H1 (cell line): ENCODE results near the gene SELENOO. TPM values are rescaled to one million over a fixed set of nuclear protein-coding genes. Genes with fewer than 3 reads are reported as not detected.

Source experiments
- CTCF ChIA-PET: fragments of 300-600 bp; sonication (Branson Sonifier 250); formaldehyde crosslinking; loops from one replicate; lab custom pipeline; 2021; ENCODE audit not compliant: partially characterized antibody; lab: Charles Lee
- POLR2A ChIA-PET: fragments of 300-600 bp; sonication (Branson Sonifier 250); formaldehyde crosslinking; loops from one replicate; lab custom pipeline; 2021; ENCODE audit warnings: inconsistent platforms; ENCODE audit not compliant: partially characterized antibody; lab: Charles Lee
- DNase-seq, 2 experiments: peaks; one replicate each; pipeline versions ENCODE4 v3.0.0 to v3.0.0-alpha.2; 2010 to 2022; ENCODE audit warnings: low spot score in 2 of 2, low read depth in 1 of 2, mixed read lengths in 1 of 2
- FAIRE-seq: peaks from 2 replicates; lab custom pipeline; 2011; peaks lifted over from hg19 to GRCh38; lab: Jason Lieb, UNC
- H2AFZ ChIP-seq: 2 replicates; pipeline ENCODE4 v1.8.1; 2012; ENCODE audit warnings: low read length, inconsistent platforms
- H2AK5ac ChIP-seq: 2 replicates; pipeline ENCODE4 v1.6.1; 2013; ENCODE audit warnings: low read depth, low read length
- H2BK120ac ChIP-seq: replicated peaks from 2 replicates; pipeline ENCODE3; 2013; ENCODE audit warnings: low read depth, low read length, inconsistent platforms
- H2BK12ac ChIP-seq: 2 replicates; pipeline ENCODE4 v1.6.1; 2013; ENCODE audit warnings: low read depth, low read length
- H2BK15ac ChIP-seq: 2 replicates; pipeline ENCODE4 v1.6.1; 2013; ENCODE audit warnings: low read length
- H2BK20ac ChIP-seq: 2 replicates; pipeline ENCODE4 v1.6.1; 2013; ENCODE audit warnings: low read length
- H2BK5ac ChIP-seq: 2 replicates; pipeline ENCODE4 v1.6.1; 2013; ENCODE audit warnings: low read depth, low read length
- H3K14ac ChIP-seq: 2 replicates; pipeline ENCODE4 v1.6.1; 2013; ENCODE audit warnings: inconsistent platforms; ENCODE audit not compliant: insufficient read length
- H3K18ac ChIP-seq: 2 replicates; pipeline ENCODE4 v1.6.1; 2013; ENCODE audit warnings: low read length; ENCODE audit errors: extremely low read depth
- H3K23ac ChIP-seq: 2 replicates; pipeline ENCODE4 v1.6.1; 2013; ENCODE audit warnings: inconsistent platforms; ENCODE audit not compliant: insufficient read length
- H3K23me2 ChIP-seq: 2 replicates; pipeline ENCODE4 v1.6.1; 2013; ENCODE audit warnings: low read depth, low read length
- H3K27ac ChIP-seq: 2 replicates; pipeline ENCODE4 v1.6.1; 2011; ENCODE audit warnings: low read depth, low read length, inconsistent platforms
- H3K27me3 ChIP-seq, 4 experiments: replicated peaks in 1 of 4; 1 replicate in 1 of 4; 2 replicates in 3 of 4; pipeline versions ENCODE4 v1.6.1 to v1.8.1; 2011 to 2013; ENCODE audit warnings: low read length in 3 of 4, mild to moderate bottlenecking in 3 of 4, inconsistent platforms in 2 of 4, mixed read lengths in 2 of 4, moderate library complexity in 1 of 4; ENCODE audit not compliant: control insufficient read depth in 3 of 4, insufficient read depth in 3 of 4; ENCODE audit errors: extremely low read depth in 1 of 4
- H3K36me3 ChIP-seq, 4 experiments: 2 replicates each; pipeline versions ENCODE4 v1.6.1 to v1.8.1; 2011 to 2013; ENCODE audit warnings: mild to moderate bottlenecking in 4 of 4, low read length in 3 of 4, moderate library complexity in 2 of 4, control low read depth in 1 of 4, inconsistent platforms in 1 of 4; ENCODE audit not compliant: insufficient read depth in 4 of 4, control insufficient read depth in 2 of 4
- H3K4ac ChIP-seq: replicated peaks from 2 replicates; pipeline ENCODE3; 2013; ENCODE audit warnings: low read length, low read depth, mixed read lengths, inconsistent platforms; ENCODE audit not compliant: insufficient read length
- H3K4me1 ChIP-seq, 4 experiments: replicated peaks in 1 of 4; 1 replicate in 1 of 4; 2 replicates in 3 of 4; pipeline versions ENCODE4 v1.6.1 to v1.8.1; 2011 to 2013; ENCODE audit warnings: low read length in 3 of 4, inconsistent platforms in 2 of 4, mixed read lengths in 1 of 4; ENCODE audit not compliant: insufficient read depth in 4 of 4, control insufficient read depth in 3 of 4
- H3K4me2 ChIP-seq, 2 experiments: 2 replicates each; pipeline versions ENCODE4 v1.6.1 to v1.8.1; 2011 to 2013; ENCODE audit warnings: low read depth in 2 of 2, low read length in 2 of 2, control low read depth in 1 of 2, inconsistent platforms in 1 of 2, mild to moderate bottlenecking in 1 of 2; ENCODE audit not compliant: insufficient read depth in 1 of 2
- H3K4me3 ChIP-seq, 4 experiments: fragments of 200-600, 300-600 bp in 1 of 4; sonication (generic), shearing (Covaris generic), sonication (Bioruptor Twin) in 1 of 4; 2 replicates each; pipeline versions ENCODE4 v1.5.1 to v1.8.1; 2011 to 2016; ENCODE audit warnings: low read length in 4 of 4, low read depth in 3 of 4, control low read depth in 2 of 4, inconsistent platforms in 2 of 4, mild to moderate bottlenecking in 2 of 4, mixed read lengths in 1 of 4, moderate library complexity in 1 of 4; ENCODE audit not compliant: insufficient read depth in 2 of 4; ENCODE audit errors: extremely low read depth in 1 of 4
- H3K56ac ChIP-seq: replicated peaks from 2 replicates; pipeline ENCODE3; 2013; ENCODE audit warnings: low read depth, mild to moderate bottlenecking, mixed read lengths, low read length, inconsistent platforms; ENCODE audit not compliant: insufficient read length
- H3K79me1 ChIP-seq: 2 replicates; pipeline ENCODE4 v1.6.1; 2013; ENCODE audit warnings: low read depth, low read length, control low read depth
- H3K79me2 ChIP-seq, 2 experiments: 2 replicates each; pipeline versions ENCODE4 v1.6.1 to v1.8.1; 2012 to 2013; ENCODE audit warnings: low read length in 2 of 2, mild to moderate bottlenecking in 2 of 2, inconsistent platforms in 1 of 2; ENCODE audit not compliant: insufficient read depth in 2 of 2, control insufficient read depth in 1 of 2
- H3K9ac ChIP-seq, 4 experiments: replicated peaks in 1 of 4; 1 replicate in 1 of 4; 2 replicates in 3 of 4; pipeline versions ENCODE4 v1.6.1 to v1.8.1; 2011 to 2013; ENCODE audit warnings: low read depth in 3 of 4, low read length in 3 of 4, control low read depth in 2 of 4, mild to moderate bottlenecking in 2 of 4, moderate library complexity in 2 of 4, inconsistent platforms in 1 of 4; ENCODE audit errors: extremely low read depth in 1 of 4
- H3K9me3 ChIP-seq, 2 experiments: 2 replicates each; pipeline versions ENCODE4 v1.6.1 to v1.8.1; 2012 to 2013; ENCODE audit warnings: mild to moderate bottlenecking in 2 of 2, moderate library complexity in 2 of 2, control low read depth in 1 of 2, inconsistent platforms in 1 of 2, low read depth in 1 of 2, low read length in 1 of 2, mixed read lengths in 1 of 2; ENCODE audit not compliant: insufficient read depth in 2 of 2
- H4K20me1 ChIP-seq, 2 experiments: replicated peaks in 1 of 2; 2 replicates each; pipeline versions ENCODE3 to v1.8.1; 2011 to 2013; ENCODE audit warnings: inconsistent platforms in 2 of 2, low read length in 2 of 2, mild to moderate bottlenecking in 1 of 2; ENCODE audit not compliant: insufficient read depth in 2 of 2, control insufficient read depth in 1 of 2
- H4K5ac ChIP-seq: 2 replicates; pipeline ENCODE4 v1.6.1; 2013; ENCODE audit warnings: low read length, low read depth, mixed read lengths, inconsistent platforms; ENCODE audit not compliant: insufficient read length
- H4K8ac ChIP-seq: 2 replicates; pipeline ENCODE4 v1.8.0; 2013; ENCODE audit warnings: mild to moderate bottlenecking, moderate library complexity, low read length, inconsistent platforms; ENCODE audit not compliant: insufficient read depth; ENCODE audit errors: extremely low read depth
- H4K91ac ChIP-seq: replicated peaks from 2 replicates; pipeline ENCODE3; 2013; ENCODE audit warnings: low read length, mixed read lengths, inconsistent platforms; ENCODE audit not compliant: insufficient read length
- RFX5 ChIP-seq: IDR thresholded peaks from 2 replicates; pipeline ENCODE4 v1.6.1; 2011; ENCODE audit warnings: low read depth, low read length, improper control_type of control experiment, borderline replicate concordance
- SRF ChIP-seq: IDR thresholded peaks from 2 replicates; pipeline ENCODE4 v1.6.1; 2011; ENCODE audit warnings: mild to moderate bottlenecking, low read depth, low read length, moderate library complexity
- TAF7 ChIP-seq: optimal IDR thresholded peaks from 2 replicates; pipeline ENCODE3; 2011; ENCODE audit warnings: low read depth, mild to moderate bottlenecking, inconsistent platforms, low read length, moderate library complexity, borderline replicate concordance
- WGBS, 2 experiments: shearing (Covaris generic) in 1 of 2; methylation state at CpG; one replicate each; pipeline versions ENCODE4 v1.1.6 to v1.1.7; 2013 to 2015; ENCODE audit warnings: low lambda C conversion rate in 2 of 2, mixed read lengths in 2 of 2, inconsistent platforms in 1 of 2, low coverage in 1 of 2, missing lambda C conversion rate in 1 of 2; ENCODE audit not compliant: insufficient replicate concordance in 2 of 2, insufficient coverage in 1 of 2, insufficient read length in 1 of 2; ENCODE audit errors: extremely low coverage in 1 of 2, missing lambda C conversion rate in 1 of 2; 5-methylcytosine and 5-hydroxymethylcytosine counted together
- polyA plus RNA-seq, 7 experiments: library from polyadenylated mRNA; depleted of rRNA in 3 of 7; stranded (reverse) in 5 of 7; unstranded in 2 of 7; fragments of >200 nt in 5 of 7; fragments of 200-250 nt in 2 of 7; gene quantifications; 1 replicate in 5 of 7; 2 replicates in 1 of 7; 4 replicates in 1 of 7; pipeline versions ENCODE4 v1.2.1 to v1.2.3, GENCODE V29; 2011 to 2013; ENCODE audit warnings: missing spikeins in 2 of 7, mixed read lengths in 2 of 7
- total RNA-seq: library from RNA; stranded (reverse); fragmentation: NEBNext Ultra II Directional; extraction: Animal tissue kit (Norgen Biotek cat#: 25700); gene quantifications from 2 replicates; pipeline ENCODE4 v1.2.1, GENCODE V29; 2021
- TF ChIP-seq, protein P1 (sequence below): IDR thresholded peaks from 2 replicates; pipeline ENCODE4 v1.6.1; 2012; ENCODE audit warnings: low read length, inconsistent platforms

The SELENOO gene
- total and polyA plus RNA-seq, 2 of the 8 experiments (the other 6 are each of a cell fraction or from before 2014, with no cell fraction given): 18.6 to 25.1 TPM

DNA sequence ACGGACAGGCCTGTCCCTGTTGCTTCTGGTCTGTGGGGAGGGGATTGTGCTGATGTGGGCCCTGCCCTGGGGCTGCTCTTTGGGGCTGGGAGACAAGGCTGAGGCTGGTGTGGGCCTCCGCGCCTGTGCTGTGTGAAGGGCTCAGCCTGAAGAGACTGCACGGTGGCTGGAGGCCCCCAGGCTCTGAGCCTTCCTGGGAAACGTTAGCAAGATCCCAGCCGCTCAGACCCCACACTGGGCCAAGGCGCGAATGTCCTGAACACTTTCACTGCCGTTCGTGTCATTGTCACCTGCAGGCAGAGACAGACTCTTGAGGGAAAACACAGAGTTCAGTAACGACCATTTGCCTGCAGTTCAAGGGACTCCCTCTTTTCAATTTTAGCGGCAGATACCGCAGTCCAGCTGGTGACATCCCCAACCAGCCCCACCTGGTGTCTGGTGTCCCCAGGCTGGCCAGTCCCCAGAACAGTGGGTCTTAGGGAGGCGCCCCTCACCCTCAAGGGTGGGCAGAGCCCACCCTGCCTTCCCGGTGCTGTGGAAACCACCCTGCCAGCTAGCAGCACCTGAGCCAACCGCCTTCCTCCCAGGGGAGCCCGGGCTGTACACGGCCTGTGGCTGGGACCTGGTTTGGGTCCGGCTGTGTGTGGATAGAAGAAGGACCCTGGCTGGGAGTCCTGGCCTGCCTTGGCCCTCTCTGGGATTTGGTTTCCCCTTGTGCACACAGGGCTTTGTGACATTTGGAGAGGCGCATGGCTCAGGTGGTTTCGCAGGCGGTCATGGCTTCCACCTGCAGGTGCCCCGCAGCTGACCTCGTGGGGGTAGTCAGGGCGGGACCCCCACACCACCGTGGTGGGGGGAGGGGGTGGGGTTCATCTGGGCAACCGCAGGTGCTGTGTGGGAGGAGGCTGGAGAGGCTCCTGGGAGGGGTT lies 24.6 kb upstream of the SELENOO start:
- Histone ChIP-seq H3K23me2 (0 out of 2 replicates have a peak, but pooled peaks cover under 1% of the 10 kb centered on the region), H2BK120ac (no peak overlapping the region), H3K4ac (no peak overlapping the region), H3K23ac (no peak overlapping the region), H3K9me3 (no peaks in the 10 kb centered on the region), H3K79me2 (no peaks in the 10 kb centered on the region), H3K27ac (no peak overlapping the region), H2BK15ac (no peak overlapping the region), H3K4me2 (no peak overlapping the region), H4K8ac (peak overlapping the region; percentile 38; the same call in 1 of the 2 replicates), H3K14ac (no peak overlapping the region), H2AFZ (no peak overlapping the region), H3K36me3 (no peaks in the 10 kb centered on the region), H2BK12ac (no peak overlapping the region), H2BK5ac (no peak overlapping the region), H3K18ac (no peak overlapping the region), H3K27me3 (peaks cover 0 to 11% (median 4%) of the 10 kb centered on the region in 4 experiments; a peak in 4 of 7 replicates), H2AK5ac (no peak overlapping the region), H2BK20ac (no peak overlapping the region), H4K91ac (no peak overlapping the region), H3K79me1 (no peaks in the 10 kb centered on the region; the same call in 1 of the 2 replicates), H3K4me3 (no peak overlapping the region), H3K9ac (no peak overlapping the region), H3K4me1 (peaks cover 0 to 5% (median 2%) of the 10 kb centered on the region in 4 experiments; a peak in 3 of 7 replicates), H3K56ac (no peak overlapping the region), H4K20me1 (peaks cover 0 to 7% of the 10 kb centered on the region in 2 experiments), H4K5ac (no peak overlapping the region)
- ChIA-PET CTCF (interaction anchor here (0.5 to 1.6 kb wide), 5 partner anchors 8 to 34 kb away, joined by 3 to 6 read pairs (median 3); no protein-coding TSS in a partner anchor), POLR2A (no interaction called here)
- TF ChIP-seq, protein P1, sequence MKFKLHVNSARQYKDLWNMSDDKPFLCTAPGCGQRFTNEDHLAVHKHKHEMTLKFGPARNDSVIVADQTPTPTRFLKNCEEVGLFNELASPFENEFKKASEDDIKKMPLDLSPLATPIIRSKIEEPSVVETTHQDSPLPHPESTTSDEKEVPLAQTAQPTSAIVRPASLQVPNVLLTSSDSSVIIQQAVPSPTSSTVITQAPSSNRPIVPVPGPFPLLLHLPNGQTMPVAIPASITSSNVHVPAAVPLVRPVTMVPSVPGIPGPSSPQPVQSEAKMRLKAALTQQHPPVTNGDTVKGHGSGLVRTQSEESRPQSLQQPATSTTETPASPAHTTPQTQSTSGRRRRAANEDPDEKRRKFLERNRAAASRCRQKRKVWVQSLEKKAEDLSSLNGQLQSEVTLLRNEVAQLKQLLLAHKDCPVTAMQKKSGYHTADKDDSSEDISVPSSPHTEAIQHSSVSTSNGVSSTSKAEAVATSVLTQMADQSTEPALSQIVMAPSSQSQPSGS: no peak
- TF ChIP-seq SRF (no peak), RFX5 (no peak), TAF7 (no peak)
- no peak for FAIRE-seq
- DNase-seq: no peak
- WGBS, 2 experiments: 90% methylated on average over 20 of the region's 27 CpGs; no CpG with 5 or more reads in 1 of the 2 experiments
